CD8-positive, alpha-beta memory T cell (primary cell): ENCODE measurements around the gene SNF8. TPM values are rescaled to one million over a fixed set of nuclear protein-coding genes. Genes with fewer than 3 reads are reported as not detected.
A peak's percentile ranks its signal among the peaks of the same experiment; 100 is the strongest.

Source experiments
- CTCF ChIA-PET: fragments of 350-600 bp; sonication (Branson Sonifier 250); formaldehyde crosslinking; loops from one replicate; lab custom pipeline; 2021; ENCODE audit warnings: antibody characterized with exemption; lab: Charles Lee
- POLR2A ChIA-PET: fragments of 350-600 bp; sonication (Branson Sonifier 250); formaldehyde crosslinking; loops from one replicate; lab custom pipeline; 2021; ENCODE audit warnings: antibody characterized with exemption; lab: Charles Lee
- DNase-seq, 5 donors: peaks; one replicate each; pipeline versions ENCODE4 v3.0.0 to v3.0.0-alpha.2; 2020 to 2022; ENCODE audit warnings: mixed read lengths in 1 of 5
- H3K27ac ChIP-seq: one replicate; pipeline ENCODE4 v1.7.0; 2013; ENCODE audit warnings: low read depth, mild to moderate bottlenecking, low read length, moderate library complexity
- H3K27me3 ChIP-seq: 2 replicates; pipeline ENCODE4 v1.7.0; 2013; ENCODE audit warnings: low read length, mild to moderate bottlenecking; ENCODE audit not compliant: insufficient read depth, poor library complexity, severe bottlenecking
- H3K36me3 ChIP-seq: 2 replicates; pipeline ENCODE4 v1.7.0; 2013; ENCODE audit warnings: mild to moderate bottlenecking, low read length, moderate library complexity; ENCODE audit not compliant: insufficient read depth
- H3K4me1 ChIP-seq: 2 replicates; pipeline ENCODE4 v1.7.0; 2013; ENCODE audit warnings: mild to moderate bottlenecking, low read length, moderate library complexity; ENCODE audit not compliant: insufficient read depth
- H3K4me3 ChIP-seq: 2 replicates; pipeline ENCODE4 v1.7.0; 2013; ENCODE audit warnings: mild to moderate bottlenecking, low read length
- H3K9me3 ChIP-seq: 2 replicates; pipeline ENCODE4 v1.7.0; 2013; ENCODE audit warnings: mild to moderate bottlenecking, low read length
- H3K27ac Mint-ChIP-seq, 8 donors: one replicate each; pipeline ENCODE4 v1.8.0; 2020 to 2021; ENCODE audit warnings: mixed read lengths in 8 of 8, mild to moderate bottlenecking in 6 of 8, inconsistent platforms in 3 of 8, moderate library complexity in 3 of 8
- H3K27me3 Mint-ChIP-seq, 2 donors: one replicate each; pipeline ENCODE4 v1.8.0; 2020 to 2021; ENCODE audit warnings: mixed read lengths in 2 of 2, mild to moderate bottlenecking in 1 of 2, moderate library complexity in 1 of 2
- H3K36me3 Mint-ChIP-seq, 3 donors: one replicate each; pipeline ENCODE4 v1.8.0; 2020 to 2021; ENCODE audit warnings: mixed read lengths in 3 of 3, inconsistent platforms in 1 of 3, mild to moderate bottlenecking in 1 of 3
- H3K4me1 Mint-ChIP-seq, 3 donors: one replicate each; pipeline ENCODE4 v1.8.0; 2020 to 2021; ENCODE audit warnings: mixed read lengths in 3 of 3, inconsistent platforms in 1 of 3, mild to moderate bottlenecking in 1 of 3
- H3K4me3 Mint-ChIP-seq, 7 donors: one replicate each; pipeline ENCODE4 v1.8.0; 2020 to 2021; ENCODE audit warnings: mixed read lengths in 7 of 7, mild to moderate bottlenecking in 6 of 7, moderate library complexity in 4 of 7, inconsistent platforms in 2 of 7
- H3K9me3 Mint-ChIP-seq, 5 donors: one replicate each; pipeline ENCODE4 v1.8.0; 2020 to 2022; ENCODE audit warnings: mixed read lengths in 5 of 5, mild to moderate bottlenecking in 3 of 5, moderate library complexity in 2 of 5, inconsistent platforms in 1 of 5
- polyA plus RNA-seq: library from polyadenylated mRNA; unstranded; fragments of 300-500 nt; fragmentation: Illumina TruSeq; gene quantifications from one replicate; pipeline ENCODE4 v1.2.3, GENCODE V29; 2021
- total RNA-seq, 2 experiments: library from RNA; stranded (reverse); gene quantifications; one replicate each; pipeline ENCODE4 v1.2.3, GENCODE V29; 2021

Gene SNF8
- total and polyA plus RNA-seq, 3 experiments from 2014 or later = 113 to 161 (median 151) TPM

GRCh38 chr17:48927978-48928745 lies 16.5 kb downstream of the SNF8 start:
- ChIA-PET POLR2A (no interaction called here), CTCF (no interaction called here)
- H3K27me3 ChIP-seq = no peaks in the 10 kb centered on the region
- no peaks in the 10 kb centered on the region for H3K27me3 Mint-ChIP-seq
- no peak overlapping the region for H3K4me3 ChIP-seq
- no peaks in the 10 kb centered on the region for H3K9me3 Mint-ChIP-seq
- peaks cover 7 to 96% (median 18%) of the 10 kb centered on the region in 3 donors for H3K36me3 Mint-ChIP-seq
- H3K4me1 ChIP-seq = no peaks in the 10 kb centered on the region
- peak overlapping the region; percentile 0 to 90 (median 62) for H3K27ac Mint-ChIP-seq
- H3K4me3 Mint-ChIP-seq = no peak overlapping the region
- peaks cover 0 to 9% (median 0%) of the 10 kb centered on the region in 3 donors for H3K4me1 Mint-ChIP-seq
- H3K36me3 ChIP-seq = peaks cover 51% of the 10 kb centered on the region
- H3K27ac ChIP-seq = no peak overlapping the region
- no peak for DNase-seq
- H3K9me3 ChIP-seq = no peaks in the 10 kb centered on the region

DNA sequence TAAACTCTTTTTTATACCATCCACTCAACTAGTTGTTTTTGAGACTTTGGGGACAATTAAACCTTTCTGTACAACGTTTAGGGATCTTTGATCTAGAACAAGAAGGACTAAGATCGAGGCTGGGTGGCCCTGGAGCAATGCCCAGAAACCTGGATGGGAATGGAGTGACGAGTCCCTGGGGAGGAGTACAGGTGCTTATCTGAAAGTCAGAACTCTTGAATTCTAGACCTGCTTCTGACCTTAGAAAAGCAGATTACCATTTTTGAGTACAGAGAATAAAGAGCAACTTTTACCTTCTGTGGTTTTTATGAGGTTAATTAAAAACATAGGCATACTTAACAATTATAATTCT lies 18.7 kb downstream of the SNF8 start:
- Histone ChIP-seq H3K4me1 (no peaks in the 10 kb centered on the region), H3K9me3 (no peaks in the 10 kb centered on the region), H3K27ac (no peak overlapping the region), H3K4me3 (no peak overlapping the region), H3K27me3 (no peaks in the 10 kb centered on the region), H3K36me3 (peaks cover 63% of the 10 kb centered on the region)
- H3K9me3 Mint-ChIP-seq = no peaks in the 10 kb centered on the region
- H3K4me1 Mint-ChIP-seq = peaks cover 0 to 9% (median 0%) of the 10 kb centered on the region in 3 donors
- peaks cover 12 to 94% (median 23%) of the 10 kb centered on the region in 3 donors for H3K36me3 Mint-ChIP-seq
- no peaks in the 10 kb centered on the region for H3K27me3 Mint-ChIP-seq
- H3K27ac Mint-ChIP-seq = peak overlapping the region in 2 of 8 donors; percentile 58 to 72
- no peak overlapping the region for H3K4me3 Mint-ChIP-seq
- POLR2A ChIA-PET = interaction anchor here (0.5 kb wide), 1 partner anchor 21 kb away, joined by 3 read pairs; no protein-coding TSS in a partner anchor
- CTCF ChIA-PET = no interaction called here
- no peak for DNase-seq

DNA sequence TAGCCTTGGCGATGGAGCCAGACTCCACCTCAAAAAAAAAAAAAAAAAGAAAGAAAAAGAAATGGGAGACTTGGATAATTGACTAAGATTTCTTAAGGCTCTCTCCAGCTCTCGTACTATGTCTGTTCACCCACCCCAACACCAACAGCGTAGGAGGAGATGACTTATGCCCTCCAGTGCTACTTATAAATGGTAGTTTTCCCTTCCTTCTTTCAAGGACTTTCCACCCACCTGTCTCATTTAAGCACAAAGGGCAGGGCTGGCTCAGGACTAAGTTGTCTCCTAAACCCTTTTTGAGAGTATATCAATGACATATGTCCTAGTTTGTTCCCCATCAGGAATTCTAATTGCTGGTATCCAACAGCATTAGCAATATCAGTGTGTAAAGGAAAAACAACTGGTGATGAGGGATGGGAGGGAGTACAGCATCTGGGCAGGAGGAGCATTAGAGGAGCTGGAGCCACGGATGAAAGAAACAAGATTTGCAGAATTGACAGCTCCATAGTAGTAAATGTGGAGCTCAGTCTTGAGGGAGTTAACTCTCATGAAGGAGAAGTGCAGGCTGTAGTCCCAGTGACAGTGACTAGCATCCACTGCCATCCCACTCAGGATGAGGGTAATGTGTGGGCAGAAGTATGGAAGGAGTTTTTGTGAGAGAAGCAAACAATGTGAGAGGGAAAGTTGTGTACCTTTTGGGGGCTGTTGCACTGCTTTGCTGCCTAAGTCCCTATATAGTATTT lies 19.2 kb downstream of the SNF8 start:
- Histone ChIP-seq H3K4me3 (no peak overlapping the region), H3K27ac (no peak overlapping the region), H3K4me1 (no peaks in the 10 kb centered on the region), H3K27me3 (no peaks in the 10 kb centered on the region), H3K9me3 (no peaks in the 10 kb centered on the region), H3K36me3 (peaks cover 68% of the 10 kb centered on the region)
- ChIA-PET POLR2A (interaction anchor here (0.5 kb wide), 1 partner anchor 21 kb away, joined by 3 read pairs; no protein-coding TSS in a partner anchor), CTCF (no interaction called here)
- Mint-ChIP-seq H3K4me3 (no peak overlapping the region), H3K36me3 (peaks cover 13 to 94% (median 23%) of the 10 kb centered on the region in 3 donors), H3K27me3 (no peaks in the 10 kb centered on the region), H3K4me1 (peaks cover 0 to 9% (median 0%) of the 10 kb centered on the region in 3 donors), H3K9me3 (no peaks in the 10 kb centered on the region), H3K27ac (peak overlapping the region in 5 of 8 donors; percentile 15 to 58 (median 45))
- no peak for DNase-seq

- H3K9me3 Mint-ChIP-seq = no peaks in the 10 kb centered on the region
- POLR2A ChIA-PET = interaction anchor here (0.7 kb wide), 1 partner anchor 79 kb away, joined by 5 read pairs; no protein-coding TSS in a partner anchor
- H3K4me1 ChIP-seq = peaks cover 17% of the 10 kb centered on the region
- H3K4me1 Mint-ChIP-seq = peaks cover 47 to 54% (median 54%) of the 10 kb centered on the region in 3 donors
- peak overlapping the region in 5 of 7 donors; percentile 2 to 82 (median 20) for H3K4me3 Mint-ChIP-seq
- peak in 2 of 5 donors; percentile 3 to 12 for DNase-seq
- CTCF ChIA-PET = interaction anchor here (1.4 to 1.5 kb wide), 2 partner anchors 31 to 37 kb away, joined by 3 to 4 read pairs; no protein-coding TSS in a partner anchor
- peak overlapping the region; percentile 62 to 96 (median 88) for H3K27ac Mint-ChIP-seq
- H3K36me3 Mint-ChIP-seq = peaks cover 0 to 85% (median 19%) of the 10 kb centered on the region in 3 donors
- no peak overlapping the region for H3K4me3 ChIP-seq
- no peak overlapping the region for H3K27ac ChIP-seq
- H3K9me3 ChIP-seq = no peaks in the 10 kb centered on the region
- H3K27me3 ChIP-seq = no peaks in the 10 kb centered on the region
- peaks cover 43% of the 10 kb centered on the region for H3K36me3 ChIP-seq
- H3K27me3 Mint-ChIP-seq = no peaks in the 10 kb centered on the region
Observed at GRCh38 chr17:48915459-48916282, 29.0 kb downstream of the SNF8 start.

DNA sequence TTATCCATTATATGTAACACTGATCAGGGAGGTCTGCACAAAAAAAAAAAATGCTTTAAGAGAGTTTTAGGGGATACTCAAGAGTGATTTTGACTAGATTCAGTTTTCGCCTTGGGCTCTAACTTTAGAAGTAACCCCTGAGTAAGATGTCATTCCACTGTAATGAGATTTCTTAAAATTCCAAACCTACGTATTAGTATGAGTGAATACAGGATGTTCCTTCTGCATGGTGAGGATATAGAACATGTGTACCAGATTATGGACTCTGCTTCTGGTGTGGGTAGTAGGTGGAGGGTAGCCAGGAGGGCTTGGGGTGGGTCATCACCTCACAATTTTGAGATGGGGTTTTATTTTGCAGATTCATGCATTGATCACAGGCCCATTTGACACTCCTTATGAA lies 32.2 kb downstream of the SNF8 start:
- Histone ChIP-seq H3K27me3 (no peaks in the 10 kb centered on the region), H3K4me3 (no peak overlapping the region), H3K9me3 (no peaks in the 10 kb centered on the region), H3K4me1 (peaks cover 34% of the 10 kb centered on the region), H3K36me3 (peaks cover 34% of the 10 kb centered on the region), H3K27ac (no peak overlapping the region)
- H3K9me3 Mint-ChIP-seq = no peaks in the 10 kb centered on the region
- POLR2A ChIA-PET = no interaction called here
- H3K4me3 Mint-ChIP-seq = peak overlapping the region in 1 of 7 donors; percentile 31
- H3K27me3 Mint-ChIP-seq = no peaks in the 10 kb centered on the region
- DNase-seq = no peak
- CTCF ChIA-PET = no interaction called here
- H3K36me3 Mint-ChIP-seq = peaks cover 0 to 72% (median 16%) of the 10 kb centered on the region in 3 donors
- H3K27ac Mint-ChIP-seq = peak overlapping the region in 6 of 8 donors; percentile 38 to 87 (median 74)
- peaks cover 69 to 80% (median 80%) of the 10 kb centered on the region in 3 donors for H3K4me1 Mint-ChIP-seq

DNA sequence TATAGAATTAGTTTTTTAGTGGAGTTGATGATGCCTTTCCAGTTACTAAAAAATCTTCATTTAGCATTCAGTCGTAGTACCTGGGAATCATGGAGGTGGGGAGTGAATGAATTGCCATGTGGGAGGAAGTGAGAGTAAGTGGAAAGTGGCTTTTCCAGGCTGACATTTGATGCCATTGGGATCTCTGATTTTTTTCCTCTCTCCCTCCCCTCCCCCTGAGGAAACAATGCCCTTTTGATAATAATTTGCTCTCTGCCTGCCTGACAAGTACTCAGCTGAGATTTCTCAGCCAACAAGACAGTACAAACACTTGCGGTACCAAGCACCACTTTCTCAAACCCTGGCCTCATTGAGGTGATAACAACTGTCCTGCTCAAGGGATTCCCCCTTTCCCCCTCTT lies 34.3 kb downstream of the SNF8 start:
- CTCF ChIA-PET = no interaction called here
- Histone ChIP-seq H3K27ac (no peak overlapping the region), H3K4me1 (peaks cover 32% of the 10 kb centered on the region), H3K27me3 (no peaks in the 10 kb centered on the region), H3K9me3 (no peaks in the 10 kb centered on the region), H3K36me3 (peaks cover 27% of the 10 kb centered on the region), H3K4me3 (no peak overlapping the region)
- peak overlapping the region; percentile 81 to 99 (median 94) for H3K27ac Mint-ChIP-seq
- no peaks in the 10 kb centered on the region for H3K9me3 Mint-ChIP-seq
- POLR2A ChIA-PET = no interaction called here
- H3K27me3 Mint-ChIP-seq = no peaks in the 10 kb centered on the region
- H3K4me1 Mint-ChIP-seq = peaks cover 60 to 77% (median 74%) of the 10 kb centered on the region in 3 donors
- DNase-seq = no peak
- peaks cover 0 to 54% (median 10%) of the 10 kb centered on the region in 3 donors for H3K36me3 Mint-ChIP-seq
- H3K4me3 Mint-ChIP-seq = peak overlapping the region; percentile 55 to 99 (median 91)

DNA sequence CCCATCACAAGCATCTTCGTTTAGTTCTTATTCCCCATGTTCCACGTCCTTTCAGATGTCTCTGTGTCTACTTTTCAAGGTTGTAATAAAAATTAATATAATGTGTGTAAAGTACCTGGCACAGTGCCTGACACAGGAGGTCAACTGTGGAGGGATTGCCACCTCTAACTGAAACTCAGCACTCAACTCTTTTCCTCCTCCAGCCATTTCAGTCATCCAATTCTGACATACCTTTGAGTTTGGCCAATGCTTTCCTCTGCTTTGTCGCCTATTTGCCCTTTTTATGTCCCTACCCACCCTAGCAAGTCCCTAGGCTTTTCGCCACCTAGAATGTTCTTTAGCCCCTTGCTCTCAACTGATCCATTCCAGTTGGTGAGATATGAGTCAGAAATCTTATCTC lies 34.9 kb downstream of the SNF8 start:
- Histone ChIP-seq H3K27ac (peak overlapping the region; percentile 34), H3K4me1 (peaks cover 29% of the 10 kb centered on the region), H3K9me3 (no peaks in the 10 kb centered on the region), H3K27me3 (no peaks in the 10 kb centered on the region), H3K4me3 (peak overlapping the region; percentile 73), H3K36me3 (peaks cover 27% of the 10 kb centered on the region)
- H3K36me3 Mint-ChIP-seq = peaks cover 0 to 50% (median 9%) of the 10 kb centered on the region in 3 donors
- CTCF ChIA-PET = no interaction called here
- POLR2A ChIA-PET = interaction anchor here (2.5 kb wide), 1 partner anchor 17 kb away, joined by 35 read pairs; the partner anchor contains the start of gene ATP5MC1
- no peak for DNase-seq
- peaks cover 56 to 71% (median 68%) of the 10 kb centered on the region in 3 donors for H3K4me1 Mint-ChIP-seq
- peak overlapping the region; percentile 81 to 99 (median 94) for H3K27ac Mint-ChIP-seq
- no peaks in the 10 kb centered on the region for H3K9me3 Mint-ChIP-seq
- peak overlapping the region; percentile 88 to 99 (median 92) for H3K4me3 Mint-ChIP-seq
- no peaks in the 10 kb centered on the region for H3K27me3 Mint-ChIP-seq
